ENCODE results near the gene FSTL5.

FSTL5 gene

DNA sequence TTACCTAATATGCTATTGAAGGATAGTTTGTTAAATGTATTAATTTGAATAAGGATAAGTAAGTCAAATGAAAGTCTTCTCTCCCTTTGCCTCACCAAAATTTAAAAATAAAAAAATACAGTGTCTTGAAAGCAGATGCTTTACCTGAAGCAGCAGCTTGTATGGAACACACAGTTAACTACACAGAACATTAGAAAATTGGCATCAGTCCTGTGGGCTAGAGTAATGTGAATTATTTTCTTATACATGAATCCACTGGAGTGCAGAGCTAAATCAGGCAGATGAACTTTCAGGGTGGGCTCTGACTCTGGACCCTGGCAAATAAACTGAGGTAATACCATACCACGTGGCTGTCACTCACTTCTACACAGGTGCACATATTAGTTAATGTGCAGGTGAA, 348.0 kb downstream of the FSTL5 start:
- no peaks in the 10 kb centered on the region for H4K20me1 ChIP-seq (ENCODE audit: insufficient read depth, low read length)
- no peaks in the 10 kb centered on the region for H3K79me2 ChIP-seq (ENCODE audit: insufficient read depth, low read length)
- no peaks in the 10 kb centered on the region for H3K36me3 ChIP-seq (ENCODE audit: insufficient read depth, low read length)
- no peaks in the 10 kb centered on the region for H3K27me3 ChIP-seq (ENCODE audit: insufficient read depth, low read length, poor library complexity)
- no peak overlapping the region for H2AFZ ChIP-seq (ENCODE audit: low read depth, low read length)
- H3K27ac ChIP-seq (ENCODE audit: low read length), result no peak overlapping the region
- H3K4me2 ChIP-seq (ENCODE audit: insufficient read depth, low read length), result no peak overlapping the region
- no peak overlapping the region for H3K4me3 ChIP-seq (ENCODE audit: low read depth in 1 of 2, low read length in 2 of 2)
- DNase-seq (no peak), ATAC-seq (ENCODE audit: insufficient read depth, low read depth) (no peak)
- H3K9ac ChIP-seq (ENCODE audit: low read depth, low read length), result no peak overlapping the region
- H3K9me3 ChIP-seq (ENCODE audit: insufficient read depth, low read length, severe bottlenecking), result no peaks in the 10 kb centered on the region
- no peak for TF ChIP-seq EZH2 (IDR thresholded peaks at IDR 0.05; ENCODE audit: borderline replicate concordance, low read depth, low read length, severe bottlenecking)
- TF ChIP-seq, protein P1, sequence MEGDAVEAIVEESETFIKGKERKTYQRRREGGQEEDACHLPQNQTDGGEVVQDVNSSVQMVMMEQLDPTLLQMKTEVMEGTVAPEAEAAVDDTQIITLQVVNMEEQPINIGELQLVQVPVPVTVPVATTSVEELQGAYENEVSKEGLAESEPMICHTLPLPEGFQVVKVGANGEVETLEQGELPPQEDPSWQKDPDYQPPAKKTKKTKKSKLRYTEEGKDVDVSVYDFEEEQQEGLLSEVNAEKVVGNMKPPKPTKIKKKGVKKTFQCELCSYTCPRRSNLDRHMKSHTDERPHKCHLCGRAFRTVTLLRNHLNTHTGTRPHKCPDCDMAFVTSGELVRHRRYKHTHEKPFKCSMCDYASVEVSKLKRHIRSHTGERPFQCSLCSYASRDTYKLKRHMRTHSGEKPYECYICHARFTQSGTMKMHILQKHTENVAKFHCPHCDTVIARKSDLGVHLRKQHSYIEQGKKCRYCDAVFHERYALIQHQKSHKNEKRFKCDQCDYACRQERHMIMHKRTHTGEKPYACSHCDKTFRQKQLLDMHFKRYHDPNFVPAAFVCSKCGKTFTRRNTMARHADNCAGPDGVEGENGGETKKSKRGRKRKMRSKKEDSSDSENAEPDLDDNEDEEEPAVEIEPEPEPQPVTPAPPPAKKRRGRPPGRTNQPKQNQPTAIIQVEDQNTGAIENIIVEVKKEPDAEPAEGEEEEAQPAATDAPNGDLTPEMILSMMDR (IDR thresholded peaks at IDR 0.05; ENCODE audit: borderline replicate concordance, extremely low read depth, low read length, poor library complexity, severe bottlenecking), result no peak
- H3K4me1 ChIP-seq (ENCODE audit: insufficient read depth, low read length), result no peaks in the 10 kb centered on the region

DNA sequence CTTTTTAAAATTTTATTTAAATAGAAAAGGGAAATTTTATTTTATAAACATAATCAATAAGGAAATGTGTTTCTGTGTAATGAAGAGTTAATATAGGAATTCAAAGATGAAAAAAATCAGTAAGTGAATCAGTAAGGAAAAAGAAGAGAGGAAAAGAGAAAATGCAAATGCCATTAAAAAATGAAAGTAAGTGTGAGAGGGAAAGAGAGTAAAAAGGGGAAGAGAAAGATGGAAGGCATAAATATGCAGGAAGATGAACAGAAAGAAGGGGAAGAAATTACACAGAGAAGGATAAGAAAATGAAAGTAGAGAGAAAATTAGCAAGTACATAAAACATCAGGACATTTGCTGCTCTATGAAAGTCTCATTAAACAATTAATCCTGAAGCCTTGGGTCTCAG, 349.9 kb downstream of the FSTL5 start:
- Histone ChIP-seq H3K4me3 (ENCODE audit: low read depth in 1 of 2, low read length in 2 of 2) (no peak overlapping the region), H2AFZ (ENCODE audit: low read depth, low read length) (no peak overlapping the region), H4K20me1 (ENCODE audit: insufficient read depth, low read length) (no peaks in the 10 kb centered on the region), H3K27ac (ENCODE audit: low read length) (no peak overlapping the region), H3K4me2 (ENCODE audit: insufficient read depth, low read length) (no peak overlapping the region), H3K36me3 (ENCODE audit: insufficient read depth, low read length) (no peaks in the 10 kb centered on the region), H3K4me1 (ENCODE audit: insufficient read depth, low read length) (no peaks in the 10 kb centered on the region), H3K9me3 (ENCODE audit: insufficient read depth, low read length, severe bottlenecking) (no peaks in the 10 kb centered on the region), H3K27me3 (ENCODE audit: insufficient read depth, low read length, poor library complexity) (no peaks in the 10 kb centered on the region), H3K79me2 (ENCODE audit: insufficient read depth, low read length) (no peaks in the 10 kb centered on the region), H3K9ac (ENCODE audit: low read depth, low read length) (no peak overlapping the region)
- ATAC-seq (ENCODE audit: insufficient read depth, low read depth) (no peak), DNase-seq (no peak)
- no peak for TF ChIP-seq EZH2 (IDR thresholded peaks at IDR 0.05; ENCODE audit: borderline replicate concordance, low read depth, low read length, severe bottlenecking)
- TF ChIP-seq, protein P1 (IDR thresholded peaks at IDR 0.05; ENCODE audit: borderline replicate concordance, extremely low read depth, low read length, poor library complexity, severe bottlenecking), result no peak

DNA sequence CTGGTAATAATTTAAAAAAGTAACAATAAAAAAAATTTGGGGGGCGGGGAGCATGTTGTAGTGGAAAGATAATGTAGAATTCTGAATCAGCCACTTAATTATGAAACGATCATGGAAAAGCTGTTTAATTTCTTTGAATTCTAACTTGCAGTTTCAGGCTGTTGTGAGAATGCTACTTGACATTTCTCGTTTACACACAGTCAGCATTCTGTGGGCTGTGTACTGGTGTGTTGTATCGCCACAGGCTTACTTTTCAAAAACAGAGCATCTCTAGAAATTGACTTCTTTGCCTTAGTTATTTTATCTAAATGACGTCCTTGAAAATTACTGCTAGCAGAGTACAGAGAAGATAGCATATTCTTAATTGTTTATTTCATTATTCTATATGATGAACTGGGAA, 350.4 kb downstream of the FSTL5 start:
- Histone ChIP-seq H3K27ac (ENCODE audit: low read length) (no peak overlapping the region), H3K9me3 (ENCODE audit: insufficient read depth, low read length, severe bottlenecking) (no peaks in the 10 kb centered on the region), H4K20me1 (ENCODE audit: insufficient read depth, low read length) (no peaks in the 10 kb centered on the region), H3K4me3 (ENCODE audit: low read depth in 1 of 2, low read length in 2 of 2) (no peak overlapping the region), H3K9ac (ENCODE audit: low read depth, low read length) (no peak overlapping the region), H3K79me2 (ENCODE audit: insufficient read depth, low read length) (no peaks in the 10 kb centered on the region), H3K27me3 (ENCODE audit: insufficient read depth, low read length, poor library complexity) (no peaks in the 10 kb centered on the region), H3K4me2 (ENCODE audit: insufficient read depth, low read length) (no peak overlapping the region), H2AFZ (ENCODE audit: low read depth, low read length) (no peak overlapping the region), H3K4me1 (ENCODE audit: insufficient read depth, low read length) (no peaks in the 10 kb centered on the region), H3K36me3 (ENCODE audit: insufficient read depth, low read length) (no peaks in the 10 kb centered on the region)
- no peak for DNase-seq
- ATAC-seq (ENCODE audit: insufficient read depth, low read depth), result no peak
- TF ChIP-seq, protein P1 (IDR thresholded peaks at IDR 0.05; ENCODE audit: borderline replicate concordance, extremely low read depth, low read length, poor library complexity, severe bottlenecking), result no peak
- no peak for TF ChIP-seq EZH2 (IDR thresholded peaks at IDR 0.05; ENCODE audit: borderline replicate concordance, low read depth, low read length, severe bottlenecking)

DNA sequence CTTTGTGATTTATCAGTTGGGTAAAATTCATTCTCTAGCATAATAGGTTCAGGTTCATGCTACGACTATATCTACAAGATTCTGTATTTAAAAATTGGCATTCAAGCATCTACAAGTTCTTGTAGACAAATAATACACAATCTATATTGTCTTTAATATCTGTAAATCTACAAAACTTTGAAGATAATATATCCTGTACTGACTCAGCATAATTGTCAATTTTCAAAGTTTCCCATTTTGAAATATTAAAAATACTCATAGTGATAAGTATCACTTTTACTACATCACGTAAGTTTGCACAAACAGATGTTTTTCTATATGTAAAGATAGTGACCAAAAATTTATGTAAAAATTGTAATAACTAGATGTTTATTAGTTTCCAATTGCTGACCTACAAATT, 360.6 kb downstream of the FSTL5 start:
- Histone ChIP-seq H3K4me2 (ENCODE audit: insufficient read depth, low read length) (no peak overlapping the region), H3K9ac (ENCODE audit: low read depth, low read length) (no peak overlapping the region), H4K20me1 (ENCODE audit: insufficient read depth, low read length) (no peaks in the 10 kb centered on the region), H3K9me3 (ENCODE audit: insufficient read depth, low read length, severe bottlenecking) (no peaks in the 10 kb centered on the region), H3K36me3 (ENCODE audit: insufficient read depth, low read length) (no peaks in the 10 kb centered on the region), H2AFZ (ENCODE audit: low read depth, low read length) (no peak overlapping the region), H3K27me3 (ENCODE audit: insufficient read depth, low read length, poor library complexity) (no peaks in the 10 kb centered on the region), H3K4me1 (ENCODE audit: insufficient read depth, low read length) (no peaks in the 10 kb centered on the region), H3K4me3 (ENCODE audit: low read depth in 1 of 2, low read length in 2 of 2) (no peak overlapping the region), H3K27ac (ENCODE audit: low read length) (no peak overlapping the region), H3K79me2 (ENCODE audit: insufficient read depth, low read length) (no peaks in the 10 kb centered on the region)
- TF ChIP-seq, protein P1 (IDR thresholded peaks at IDR 0.05; ENCODE audit: borderline replicate concordance, extremely low read depth, low read length, poor library complexity, severe bottlenecking), result no peak
- TF ChIP-seq EZH2 (IDR thresholded peaks at IDR 0.05; ENCODE audit: borderline replicate concordance, low read depth, low read length, severe bottlenecking), result no peak
- no peak for DNase-seq
- no peak for ATAC-seq (ENCODE audit: insufficient read depth, low read depth)

Data from DND-41 (cell line).